Measurements from ENCODE around the gene OBSL1.

Gene OBSL1

DNA sequence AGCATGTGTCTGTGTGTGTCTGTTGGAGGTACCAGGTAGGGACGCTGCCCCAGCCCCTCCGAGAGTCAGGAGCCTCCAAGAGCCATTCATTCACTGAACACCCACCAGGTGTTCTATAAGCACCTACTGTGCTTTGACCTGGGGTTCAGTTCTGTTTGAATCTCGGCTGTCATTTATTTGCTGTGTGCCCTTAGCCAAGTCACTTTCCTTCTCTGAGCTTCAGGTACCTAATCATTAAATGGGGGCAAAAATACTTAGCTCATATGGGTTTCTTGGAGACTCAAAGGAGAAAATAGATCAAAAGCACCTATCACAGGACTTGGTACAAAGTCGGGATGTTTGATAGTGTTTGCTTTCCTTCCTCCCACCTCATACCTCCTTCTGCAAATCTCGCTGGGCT lies 43.9 kb downstream of the OBSL1 start:
- Histone ChIP-seq H3K4me1 (ENCODE audit: insufficient read depth, low read length) (peaks cover 13% of the 10 kb centered on the region), H3K36me3 (ENCODE audit: insufficient read depth, low read length) (no peaks in the 10 kb centered on the region), H3K9me3 (ENCODE audit: control insufficient read depth, insufficient read depth, low read length) (no peaks in the 10 kb centered on the region), H3K9ac (ENCODE audit: low read depth, low read length) (no peak overlapping the region)

GRCh38 chr2:219527076-219527394 lies 44.3 kb downstream of the OBSL1 start:
- Histone ChIP-seq H3K9ac (ENCODE audit: low read depth, low read length) (no peak overlapping the region), H3K36me3 (ENCODE audit: insufficient read depth, low read length) (no peaks in the 10 kb centered on the region), H3K4me1 (ENCODE audit: insufficient read depth, low read length) (peaks cover 9% of the 10 kb centered on the region), H3K9me3 (ENCODE audit: control insufficient read depth, insufficient read depth, low read length) (no peaks in the 10 kb centered on the region)

DNA sequence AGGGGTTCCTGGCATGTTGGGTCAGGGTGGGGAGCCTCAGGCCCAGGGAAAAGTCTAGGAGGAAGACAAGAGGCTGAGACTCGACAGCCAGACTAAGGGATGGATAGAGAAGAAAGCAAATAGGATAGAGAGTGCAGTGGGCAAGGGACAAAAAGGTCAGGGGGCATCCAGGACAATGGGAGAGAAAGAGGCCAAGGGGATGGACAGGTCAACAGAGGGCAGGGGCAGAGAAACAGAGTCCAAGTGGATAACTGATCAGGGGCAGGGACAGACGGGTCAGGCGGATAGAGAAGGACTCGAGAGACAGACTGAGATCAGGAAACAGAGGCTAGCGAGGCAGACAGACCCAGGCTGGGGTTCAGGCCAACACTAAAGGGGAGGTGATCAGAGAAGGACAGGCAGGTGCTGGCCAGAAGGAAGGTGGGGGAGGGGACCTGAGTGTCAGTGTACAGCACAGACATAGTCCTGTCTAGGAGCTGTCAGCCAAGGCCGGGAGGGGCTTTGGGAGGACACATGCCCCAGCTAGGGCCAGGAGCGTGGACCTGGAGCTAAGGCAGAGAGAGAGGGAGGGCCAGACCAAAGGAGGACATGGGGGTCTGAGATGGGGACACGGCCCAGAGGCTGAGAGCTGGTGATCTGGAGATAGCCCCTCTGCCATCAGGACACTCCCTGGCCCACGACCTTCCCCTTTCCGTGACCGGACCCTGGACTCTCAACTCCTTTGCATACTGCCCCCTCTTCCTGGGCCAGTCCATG lies 44.8 kb downstream of the OBSL1 start:
- H3K9me3 ChIP-seq (ENCODE audit: control insufficient read depth, insufficient read depth, low read length) = no peaks in the 10 kb centered on the region
- peaks cover 8% of the 10 kb centered on the region; the same call in 1 of the 2 replicates for H3K4me1 ChIP-seq (ENCODE audit: insufficient read depth, low read length)
- no peak overlapping the region for H3K9ac ChIP-seq (ENCODE audit: low read depth, low read length)
- H3K36me3 ChIP-seq (ENCODE audit: insufficient read depth, low read length) = no peaks in the 10 kb centered on the region

DNA sequence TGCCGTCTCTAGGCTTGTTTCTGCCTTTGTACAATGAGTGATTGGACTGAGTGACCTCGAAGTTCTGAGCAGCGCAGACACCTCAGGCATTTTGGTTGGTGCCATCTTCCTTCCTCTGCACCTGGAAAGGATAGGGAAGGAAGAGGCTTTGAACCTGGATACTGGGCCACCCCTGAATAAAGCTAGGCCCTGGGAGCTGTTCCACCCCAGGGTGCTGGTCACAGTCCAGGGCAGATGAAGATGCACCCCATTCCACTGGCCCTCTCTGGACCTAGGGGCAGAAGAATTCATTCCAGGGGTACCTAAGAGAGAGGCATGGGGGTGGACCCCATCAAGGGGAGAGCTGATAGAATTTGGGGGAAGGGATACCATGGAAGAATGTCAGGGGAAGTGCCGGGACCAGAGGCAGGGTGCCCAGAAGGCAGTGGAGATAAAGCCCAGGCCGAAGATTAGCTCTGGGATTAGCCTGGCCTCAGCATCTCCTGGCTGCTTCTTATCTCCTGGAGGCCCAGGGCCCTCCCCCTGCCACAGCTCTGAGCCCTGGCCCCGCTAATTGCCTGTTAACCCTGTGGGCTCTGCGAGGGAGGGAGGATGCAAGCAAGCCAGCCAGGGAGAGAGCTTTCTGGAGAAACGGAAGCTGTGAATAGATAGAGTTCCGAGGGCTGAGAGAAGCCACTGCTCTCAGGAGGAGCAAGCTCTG lies 45.7 kb downstream of the OBSL1 start:
- H3K9ac ChIP-seq (ENCODE audit: low read depth, low read length) = no peak overlapping the region
- peaks cover 15% of the 10 kb centered on the region; the same call in 1 of the 2 replicates for H3K4me1 ChIP-seq (ENCODE audit: insufficient read depth, low read length)
- no peaks in the 10 kb centered on the region for H3K9me3 ChIP-seq (ENCODE audit: control insufficient read depth, insufficient read depth, low read length)
- no peaks in the 10 kb centered on the region for H3K36me3 ChIP-seq (ENCODE audit: insufficient read depth, low read length)

- Histone ChIP-seq H3K4me1 (ENCODE audit: insufficient read depth, low read length) (peaks cover 21% of the 10 kb centered on the region; the same call in 1 of the 2 replicates), H3K9me3 (ENCODE audit: control insufficient read depth, insufficient read depth, low read length) (no peaks in the 10 kb centered on the region), H3K36me3 (ENCODE audit: insufficient read depth, low read length) (no peaks in the 10 kb centered on the region), H3K9ac (ENCODE audit: low read depth, low read length) (no peak overlapping the region)
These were observed 46.5 kb downstream of the OBSL1 start for GRCh38 chr2:219524817-219525216.

GRCh38 chr2:219523031-219523671 lies 48.2 kb downstream of the OBSL1 start:
- Histone ChIP-seq H3K36me3 (ENCODE audit: insufficient read depth, low read length) (no peaks in the 10 kb centered on the region), H3K9me3 (ENCODE audit: control insufficient read depth, insufficient read depth, low read length) (no peaks in the 10 kb centered on the region), H3K4me1 (ENCODE audit: insufficient read depth, low read length) (peaks cover 26% of the 10 kb centered on the region), H3K9ac (ENCODE audit: low read depth, low read length) (peak overlapping the region; percentile 42)

DNA sequence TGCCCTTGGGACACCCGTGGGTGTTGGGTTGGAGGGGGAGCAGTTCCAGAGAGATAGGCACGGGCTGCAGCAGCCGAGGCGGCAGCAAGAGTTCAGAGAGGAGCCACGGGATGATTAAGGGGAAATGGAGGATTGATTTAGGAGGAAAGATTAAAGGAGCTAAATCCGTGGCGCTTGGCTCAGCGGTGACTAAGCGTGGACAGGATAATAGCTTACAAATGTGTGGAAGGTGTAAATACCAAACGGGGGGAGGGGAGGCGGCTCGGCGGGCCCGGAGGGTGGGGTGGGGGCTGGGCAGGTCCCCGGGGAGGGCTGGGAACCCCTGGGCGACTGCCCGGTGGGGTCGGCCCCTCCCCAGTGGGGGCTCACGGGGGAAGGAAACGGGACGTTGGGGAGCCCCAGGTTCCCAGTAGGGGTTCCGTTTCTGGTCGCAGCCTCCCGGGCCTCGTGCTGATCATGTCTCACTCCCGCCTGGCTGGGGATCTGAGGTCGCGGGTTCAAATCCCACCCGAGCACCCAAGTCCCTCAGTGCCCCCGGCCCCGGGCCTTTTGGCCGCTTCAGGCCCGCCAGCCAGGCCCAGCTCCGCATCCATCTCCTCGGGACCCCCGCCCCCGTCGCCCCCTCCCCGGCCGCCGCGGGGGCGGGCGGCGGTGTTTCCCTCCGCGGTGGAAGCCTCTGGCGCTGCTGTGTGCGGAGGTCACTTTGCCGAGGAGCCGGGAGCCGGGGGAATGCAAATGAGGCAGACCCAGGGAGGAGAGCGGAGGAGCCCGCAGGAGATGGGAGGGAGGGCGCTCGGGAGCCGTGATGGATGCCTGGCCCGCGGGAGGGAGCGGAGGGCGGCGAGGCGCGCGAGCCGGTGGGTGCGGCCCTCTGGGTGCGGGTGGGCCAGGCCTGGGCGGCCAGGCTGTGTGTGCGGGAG lies 49.0 kb downstream of the OBSL1 start:
- H3K4me1 ChIP-seq (ENCODE audit: insufficient read depth, low read length) = peaks cover 26% of the 10 kb centered on the region
- H3K9ac ChIP-seq (ENCODE audit: low read depth, low read length) = peak overlapping the region; percentile 42; the same call in 1 of the 2 replicates
- H3K36me3 ChIP-seq (ENCODE audit: insufficient read depth, low read length) = no peaks in the 10 kb centered on the region
- H3K9me3 ChIP-seq (ENCODE audit: control insufficient read depth, insufficient read depth, low read length) = no peaks in the 10 kb centered on the region

- no peaks in the 10 kb centered on the region for H3K36me3 ChIP-seq (ENCODE audit: insufficient read depth, low read length)
- peaks cover 26% of the 10 kb centered on the region for H3K4me1 ChIP-seq (ENCODE audit: insufficient read depth, low read length)
- H3K9ac ChIP-seq (ENCODE audit: low read depth, low read length) = 0 out of 2 replicates have a peak overlapping the region, but pooled peaks have one; percentile 36
- H3K9me3 ChIP-seq (ENCODE audit: control insufficient read depth, insufficient read depth, low read length) = no peaks in the 10 kb centered on the region
These were observed 50.1 kb downstream of the OBSL1 start for GRCh38 chr2:219521066-219521880.

GRCh38 chr2:219520079-219520478 lies 51.3 kb downstream of the OBSL1 start:
- Histone ChIP-seq H3K4me1 (ENCODE audit: insufficient read depth, low read length) (peaks cover 26% of the 10 kb centered on the region), H3K36me3 (ENCODE audit: insufficient read depth, low read length) (no peaks in the 10 kb centered on the region), H3K9me3 (ENCODE audit: control insufficient read depth, insufficient read depth, low read length) (no peaks in the 10 kb centered on the region), H3K9ac (ENCODE audit: low read depth, low read length) (no peak overlapping the region)

- Histone ChIP-seq H3K9ac (ENCODE audit: low read depth, low read length) (no peak overlapping the region), H3K4me1 (ENCODE audit: insufficient read depth, low read length) (peaks cover 27% of the 10 kb centered on the region), H3K9me3 (ENCODE audit: control insufficient read depth, insufficient read depth, low read length) (no peaks in the 10 kb centered on the region), H3K36me3 (ENCODE audit: insufficient read depth, low read length) (no peaks in the 10 kb centered on the region)
These were observed 51.8 kb downstream of the OBSL1 start for GRCh38 chr2:219519526-219519916.

- H3K9ac ChIP-seq (ENCODE audit: low read depth, low read length) = no peak overlapping the region
- peaks cover 40% of the 10 kb centered on the region for H3K4me1 ChIP-seq (ENCODE audit: insufficient read depth, low read length)
- H3K9me3 ChIP-seq (ENCODE audit: control insufficient read depth, insufficient read depth, low read length) = no peaks in the 10 kb centered on the region
- H3K36me3 ChIP-seq (ENCODE audit: insufficient read depth, low read length) = no peaks in the 10 kb centered on the region
These were observed 53.2 kb downstream of the OBSL1 start for GRCh38 chr2:219517954-219518778.

DNA sequence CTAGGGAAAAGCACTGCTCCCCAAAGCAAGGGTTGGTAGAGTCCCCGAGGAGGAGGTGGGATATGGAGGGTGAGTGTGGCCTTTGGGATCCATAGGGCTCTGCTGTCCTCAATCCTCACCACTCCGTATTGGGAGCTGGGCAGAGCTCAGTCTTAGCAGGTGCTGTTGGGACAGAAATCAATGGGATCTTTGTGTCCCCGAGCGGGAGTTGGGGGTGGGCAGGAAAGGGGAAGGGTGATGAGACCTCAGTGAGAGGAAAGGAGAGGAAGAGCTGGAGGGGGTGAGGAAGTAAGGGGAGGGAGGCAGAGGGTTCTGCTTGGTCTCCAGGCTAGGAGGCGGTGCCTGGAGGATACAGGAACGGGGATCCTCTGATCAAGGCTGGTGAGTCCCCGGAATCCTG lies 54.5 kb downstream of the OBSL1 start:
- Histone ChIP-seq H3K9me3 (ENCODE audit: control insufficient read depth, insufficient read depth, low read length) (no peaks in the 10 kb centered on the region), H3K4me1 (ENCODE audit: insufficient read depth, low read length) (peaks cover 52% of the 10 kb centered on the region), H3K36me3 (ENCODE audit: insufficient read depth, low read length) (no peaks in the 10 kb centered on the region), H3K9ac (ENCODE audit: low read depth, low read length) (no peak overlapping the region)
